ENCODE data around the gene TBC1D8.

The TBC1D8 gene

GRCh38 chr2:101162561-101163330 is 11.6 kb upstream of the TBC1D8 start:
- DNase-seq (ENCODE audit: low spot score) = no peak

GRCh38 chr2:101161658-101162057 is 10.5 kb upstream of the TBC1D8 start:
- DNase-seq (ENCODE audit: low spot score) = no peak

- DNase-seq (ENCODE audit: low spot score) = no peak
Observed at GRCh38 chr2:101160454-101160853, 9.3 kb upstream of the TBC1D8 start.

GRCh38 chr2:101159526-101159925 is 8.3 kb upstream of the TBC1D8 start:
- DNase-seq (ENCODE audit: low spot score) = no peak

- DNase-seq (ENCODE audit: low spot score) = no peak
Observed at GRCh38 chr2:101157272-101157671, 6.1 kb upstream of the TBC1D8 start.

GRCh38 chr2:101153787-101154186 is 2.6 kb upstream of the TBC1D8 start:
- DNase-seq (ENCODE audit: low spot score) = no peak

- DNase-seq (ENCODE audit: low spot score) = no peak
Observed at GRCh38 chr2:101153077-101153707, 2.0 kb upstream of the TBC1D8 start.

- DNase-seq (ENCODE audit: low spot score) = peak; percentile 75
Observed at GRCh38 chr2:101152272-101153076, 1.3 kb upstream of the TBC1D8 start.

GRCh38 chr2:101151859-101152271 is 683 bp upstream of the TBC1D8 start:
- DNase-seq (ENCODE audit: low spot score) = peak; percentile 28

GRCh38 chr2:101150306-101151145 is 656 bp downstream of the TBC1D8 start:
- DNase-seq (ENCODE audit: low spot score) = peak; percentile 49

GRCh38 chr2:101149241-101150192 is 1.7 kb downstream of the TBC1D8 start:
- DNase-seq (ENCODE audit: low spot score) = peak; percentile 53

- no peak for DNase-seq (ENCODE audit: low spot score)
Observed at GRCh38 chr2:101148777-101149176, 2.4 kb downstream of the TBC1D8 start.

GRCh38 chr2:101147971-101148370 is 3.2 kb downstream of the TBC1D8 start:
- DNase-seq (ENCODE audit: low spot score) = no peak

- DNase-seq (ENCODE audit: low spot score) = no peak
Observed at GRCh38 chr2:101147062-101147461, 4.1 kb downstream of the TBC1D8 start.

GRCh38 chr2:101146535-101146934 is 4.6 kb downstream of the TBC1D8 start:
- no peak for DNase-seq (ENCODE audit: low spot score)

- DNase-seq (ENCODE audit: low spot score) = no peak
Observed at GRCh38 chr2:101145406-101145805, 5.8 kb downstream of the TBC1D8 start.

- no peak for DNase-seq (ENCODE audit: low spot score)
Observed at GRCh38 chr2:101142163-101142562, 9.0 kb downstream of the TBC1D8 start.

- DNase-seq (ENCODE audit: low spot score) = no peak
Observed at GRCh38 chr2:101140978-101141655, 10.1 kb downstream of the TBC1D8 start.

GRCh38 chr2:101140237-101140636 is 10.9 kb downstream of the TBC1D8 start:
- DNase-seq (ENCODE audit: low spot score) = no peak

- no peak for DNase-seq (ENCODE audit: low spot score)
Observed at GRCh38 chr2:101139495-101139894, 11.7 kb downstream of the TBC1D8 start.

All from cerebellar cortex (tissue), 1 donor.